Panc1 (cell line): ENCODE data around the gene LRRC34. TPM values are rescaled to one million over a fixed set of nuclear protein-coding genes. Genes with fewer than 3 reads are reported as not detected.

Experiments used
- ATAC-seq: fragments of 200-7000 bp; cut with Tn5 transposase; 2 replicates; pipeline ENCODE4 v1.9.1; 2020; ENCODE audit warnings: mild to moderate bottlenecking, moderate library complexity
- BruUV-seq: library from RNA; stranded (reverse); fragments of 400-500 nt; replicated peaks from 2 replicates; lab custom pipeline; 2021; lab: Mats Ljungman, UMichigan
- CTCF ChIA-PET: fragments of 300-600 bp; sonication (Branson Sonifier 250); formaldehyde crosslinking; loops from one replicate; lab custom pipeline; 2022; ENCODE audit warnings: antibody characterized with exemption; lab: Charles Lee
- POLR2A ChIA-PET: fragments of 300-600 bp; sonication (Branson Sonifier 250); formaldehyde crosslinking; loops from one replicate; lab custom pipeline; 2022; ENCODE audit warnings: antibody characterized with exemption; lab: Charles Lee
- DNase-seq: peaks from one replicate; pipeline ENCODE4 v3.0.0-alpha.2; 2010; ENCODE audit warnings: low read depth, low spot score
- H3K27ac ChIP-seq: 2 replicates; pipeline ENCODE4 v1.5.1; 2011; ENCODE audit warnings: mild to moderate bottlenecking, low read length, inconsistent platforms
- H3K27me3 ChIP-seq: fragments of 200-500 bp; sonication (Bioruptor generic); 2 replicates; pipeline ENCODE4 v1.6.0; 2014; ENCODE audit warnings: low read length, inconsistent platforms; ENCODE audit not compliant: control insufficient read depth, insufficient read depth
- H3K36me3 ChIP-seq: fragments of 200-500 bp; sonication (Bioruptor generic); 2 replicates; pipeline ENCODE4 v1.5.1; 2014; ENCODE audit warnings: inconsistent platforms, mild to moderate bottlenecking, low read length, moderate library complexity; ENCODE audit not compliant: control insufficient read depth, insufficient read depth
- H3K4me1 ChIP-seq: 2 replicates; pipeline ENCODE4 v1.5.1; 2011; ENCODE audit warnings: inconsistent platforms, mild to moderate bottlenecking, low read length, moderate library complexity; ENCODE audit not compliant: control insufficient read depth, insufficient read depth
- H3K4me3 ChIP-seq, 2 experiments: 2 replicates each; pipeline ENCODE4 v1.5.1; 2011 to 2012; ENCODE audit warnings: low read depth in 2 of 2, low read length in 2 of 2, mild to moderate bottlenecking in 2 of 2, inconsistent platforms in 1 of 2, moderate library complexity in 1 of 2
- H3K9me3 ChIP-seq: fragments of 200-500 bp; sonication (Bioruptor generic); 2 replicates; pipeline ENCODE4 v1.5.1; 2014; ENCODE audit warnings: low read depth, mild to moderate bottlenecking, inconsistent platforms, low read length, moderate library complexity; ENCODE audit not compliant: control insufficient read depth, insufficient read depth
- POLR2AphosphoS5 ChIP-seq: IDR thresholded peaks from 2 replicates; pipeline ENCODE4 v1.6.1; 2012; ENCODE audit warnings: mild to moderate bottlenecking, low read depth, low read length, moderate library complexity
- SIN3A ChIP-seq: IDR thresholded peaks from 2 replicates; pipeline ENCODE4 v1.6.1; 2012; ENCODE audit warnings: low read depth, mild to moderate bottlenecking, low read length, moderate library complexity, borderline replicate concordance; ENCODE audit not compliant: insufficient read depth
- TCF7L2 ChIP-seq: IDR thresholded peaks from 2 replicates; pipeline ENCODE4 v1.6.1; 2011; ENCODE audit warnings: mild to moderate bottlenecking, low read depth, low read length, inconsistent platforms
- in situ Hi-C: cut with HindIII; loops from 2 replicates; pipeline ENCODE4 v1.10.0; 2016; ENCODE audit warnings: low sequenced_read_pairs, low pct_unique_long_range_greater_than_20kb
- intact Hi-C: fragments of 100-400 bp; cut with micrococcal nuclease; formaldehyde crosslinking; loops from one replicate; pipeline ENCODE4 v1.10.0; 2022; ENCODE audit not compliant: unreplicated experiment
- total RNA-seq: library from RNA; stranded (reverse); gene quantifications from one replicate; pipeline ENCODE4 v1.2.1, GENCODE V29; 2021; ENCODE audit not compliant: unreplicated experiment
- TF ChIP-seq, protein P1 (sequence below), 2 experiments: IDR thresholded peaks; 2 replicates each; pipeline ENCODE4 v1.6.1; 2011 to 2012; ENCODE audit warnings: low read depth in 2 of 2, control low read depth in 1 of 2, low read length in 1 of 2, mild to moderate bottlenecking in 1 of 2, moderate library complexity in 1 of 2; ENCODE audit not compliant: insufficient read depth in 1 of 2
- TF ChIP-seq, protein P2 (sequence below): fragments of 450-650 bp; IDR thresholded peaks from 2 replicates; pipeline ENCODE4 v1.5.1; 2017; ENCODE audit warnings: mild to moderate bottlenecking

Gene LRRC34
- total RNA-seq, 1 experiment from 2014 or later = 1.2 TPM

DNA sequence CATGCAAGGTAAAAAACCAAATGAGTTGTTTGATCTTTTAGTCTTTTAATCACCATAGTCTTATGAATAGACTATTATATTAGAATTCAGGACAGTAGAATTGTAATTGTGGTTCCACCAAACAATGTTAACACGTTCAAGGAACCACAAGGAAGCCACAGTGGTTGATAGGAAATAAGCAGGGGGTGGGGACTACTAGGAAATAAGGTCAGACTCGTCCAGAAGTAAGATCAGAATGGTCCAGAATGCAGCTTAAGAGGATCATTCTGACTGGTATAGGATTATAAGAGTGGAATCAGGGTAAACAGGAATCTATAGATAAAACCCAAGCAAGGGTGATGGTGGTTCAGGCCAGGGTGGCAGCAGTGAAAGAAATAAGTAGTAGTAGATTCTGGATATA lies 32.0 kb downstream of the LRRC34 start:
- no peak overlapping the region for H3K4me3 ChIP-seq
- ChIA-PET POLR2A (no interaction called here), CTCF (no interaction called here)
- no peaks in the 10 kb centered on the region; the same call in 1 of the 2 replicates for H3K4me1 ChIP-seq
- BruUV-seq = no TSS peak
- intact Hi-C loops = no loop called here
- TF ChIP-seq, protein P1, sequence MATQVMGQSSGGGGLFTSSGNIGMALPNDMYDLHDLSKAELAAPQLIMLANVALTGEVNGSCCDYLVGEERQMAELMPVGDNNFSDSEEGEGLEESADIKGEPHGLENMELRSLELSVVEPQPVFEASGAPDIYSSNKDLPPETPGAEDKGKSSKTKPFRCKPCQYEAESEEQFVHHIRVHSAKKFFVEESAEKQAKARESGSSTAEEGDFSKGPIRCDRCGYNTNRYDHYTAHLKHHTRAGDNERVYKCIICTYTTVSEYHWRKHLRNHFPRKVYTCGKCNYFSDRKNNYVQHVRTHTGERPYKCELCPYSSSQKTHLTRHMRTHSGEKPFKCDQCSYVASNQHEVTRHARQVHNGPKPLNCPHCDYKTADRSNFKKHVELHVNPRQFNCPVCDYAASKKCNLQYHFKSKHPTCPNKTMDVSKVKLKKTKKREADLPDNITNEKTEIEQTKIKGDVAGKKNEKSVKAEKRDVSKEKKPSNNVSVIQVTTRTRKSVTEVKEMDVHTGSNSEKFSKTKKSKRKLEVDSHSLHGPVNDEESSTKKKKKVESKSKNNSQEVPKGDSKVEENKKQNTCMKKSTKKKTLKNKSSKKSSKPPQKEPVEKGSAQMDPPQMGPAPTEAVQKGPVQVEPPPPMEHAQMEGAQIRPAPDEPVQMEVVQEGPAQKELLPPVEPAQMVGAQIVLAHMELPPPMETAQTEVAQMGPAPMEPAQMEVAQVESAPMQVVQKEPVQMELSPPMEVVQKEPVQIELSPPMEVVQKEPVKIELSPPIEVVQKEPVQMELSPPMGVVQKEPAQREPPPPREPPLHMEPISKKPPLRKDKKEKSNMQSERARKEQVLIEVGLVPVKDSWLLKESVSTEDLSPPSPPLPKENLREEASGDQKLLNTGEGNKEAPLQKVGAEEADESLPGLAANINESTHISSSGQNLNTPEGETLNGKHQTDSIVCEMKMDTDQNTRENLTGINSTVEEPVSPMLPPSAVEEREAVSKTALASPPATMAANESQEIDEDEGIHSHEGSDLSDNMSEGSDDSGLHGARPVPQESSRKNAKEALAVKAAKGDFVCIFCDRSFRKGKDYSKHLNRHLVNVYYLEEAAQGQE (IDR thresholded peaks at IDR 0.05; ENCODE audit: insufficient read depth in 1 of 2, low read depth in 2 of 2, low read length in 1 of 2) = no peak
- H3K27me3 ChIP-seq = no peaks in the 10 kb centered on the region
- in situ Hi-C loops = no loop called here
- no peaks in the 10 kb centered on the region for H3K9me3 ChIP-seq
- no peak overlapping the region for H3K27ac ChIP-seq
- peaks cover 71% of the 10 kb centered on the region for H3K36me3 ChIP-seq
- ATAC-seq = no peak
- no peak for DNase-seq

DNA sequence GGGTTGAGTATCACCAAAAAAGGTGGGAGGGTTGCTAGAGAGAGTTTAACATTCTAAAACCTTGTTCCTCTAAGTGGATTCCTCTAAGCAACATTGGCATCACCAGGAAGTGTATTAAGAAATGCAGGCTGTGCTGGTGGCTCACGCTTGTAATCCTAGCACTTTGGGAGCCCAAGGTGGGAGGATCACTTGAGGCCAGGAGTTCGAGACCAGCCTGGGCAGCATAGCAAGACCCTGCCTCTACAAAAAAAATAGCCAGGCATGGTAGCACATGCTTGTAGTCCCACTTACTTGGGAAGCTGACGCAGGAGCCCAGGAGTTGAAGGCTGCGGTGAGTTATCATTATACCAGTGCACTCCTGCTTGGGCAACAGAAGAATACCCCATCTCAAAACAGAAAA lies 34.9 kb downstream of the LRRC34 start:
- no peak overlapping the region for H3K4me3 ChIP-seq
- peaks cover 9% of the 10 kb centered on the region for H3K4me1 ChIP-seq
- ChIA-PET CTCF (no interaction called here), POLR2A (no interaction called here)
- no peaks in the 10 kb centered on the region for H3K9me3 ChIP-seq
- intact Hi-C loops = no loop called here
- H3K27ac ChIP-seq = no peak overlapping the region
- H3K36me3 ChIP-seq = peaks cover 54% of the 10 kb centered on the region
- ATAC-seq (no peak), DNase-seq (no peak)
- BruUV-seq = no TSS peak
- in situ Hi-C loops = no loop called here
- TF ChIP-seq POLR2AphosphoS5 (no peak), SIN3A (no peak)
- TF ChIP-seq, protein P1 (IDR thresholded peaks at IDR 0.05; ENCODE audit: insufficient read depth in 1 of 2, low read depth in 2 of 2, low read length in 1 of 2) = no peak
- H3K27me3 ChIP-seq = no peaks in the 10 kb centered on the region

DNA sequence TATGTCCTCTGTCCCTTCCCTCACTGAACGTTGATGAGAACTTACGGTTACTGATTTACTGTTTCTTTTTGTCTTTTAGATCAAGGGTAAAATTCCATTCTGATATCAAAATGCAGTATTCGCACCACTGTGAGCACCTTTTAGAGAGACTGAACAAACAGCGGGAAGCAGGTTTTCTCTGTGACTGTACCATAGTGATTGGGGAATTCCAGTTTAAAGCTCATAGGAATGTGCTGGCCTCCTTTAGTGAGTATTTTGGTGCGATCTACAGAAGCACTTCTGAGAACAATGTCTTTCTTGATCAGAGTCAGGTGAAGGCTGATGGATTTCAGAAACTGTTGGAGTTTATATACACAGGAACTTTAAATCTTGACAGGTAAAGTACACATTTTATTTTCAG lies 38.5 kb downstream of the LRRC34 start:
- BruUV-seq = TSS peak; percentile 58
- H3K27me3 ChIP-seq = no peaks in the 10 kb centered on the region
- intact Hi-C loops = no loop called here

More for the DNA sequence above, 38.5 kb downstream of the LRRC34 start:
- Histone ChIP-seq H3K27ac (peak overlapping the region; percentile 97), H3K9me3 (no peaks in the 10 kb centered on the region), H3K4me1 (peaks cover 9% of the 10 kb centered on the region), H3K36me3 (peaks cover 29% of the 10 kb centered on the region), H3K4me3 (peak overlapping the region; percentile 90 to 98)
- TF ChIP-seq SIN3A = no peak
- TF ChIP-seq TCF7L2 = no peak
- TF ChIP-seq, protein P1 (IDR thresholded peaks at IDR 0.05; ENCODE audit: insufficient read depth in 1 of 2, low read depth in 2 of 2, low read length in 1 of 2) = no peak
- TF ChIP-seq, protein P2, sequence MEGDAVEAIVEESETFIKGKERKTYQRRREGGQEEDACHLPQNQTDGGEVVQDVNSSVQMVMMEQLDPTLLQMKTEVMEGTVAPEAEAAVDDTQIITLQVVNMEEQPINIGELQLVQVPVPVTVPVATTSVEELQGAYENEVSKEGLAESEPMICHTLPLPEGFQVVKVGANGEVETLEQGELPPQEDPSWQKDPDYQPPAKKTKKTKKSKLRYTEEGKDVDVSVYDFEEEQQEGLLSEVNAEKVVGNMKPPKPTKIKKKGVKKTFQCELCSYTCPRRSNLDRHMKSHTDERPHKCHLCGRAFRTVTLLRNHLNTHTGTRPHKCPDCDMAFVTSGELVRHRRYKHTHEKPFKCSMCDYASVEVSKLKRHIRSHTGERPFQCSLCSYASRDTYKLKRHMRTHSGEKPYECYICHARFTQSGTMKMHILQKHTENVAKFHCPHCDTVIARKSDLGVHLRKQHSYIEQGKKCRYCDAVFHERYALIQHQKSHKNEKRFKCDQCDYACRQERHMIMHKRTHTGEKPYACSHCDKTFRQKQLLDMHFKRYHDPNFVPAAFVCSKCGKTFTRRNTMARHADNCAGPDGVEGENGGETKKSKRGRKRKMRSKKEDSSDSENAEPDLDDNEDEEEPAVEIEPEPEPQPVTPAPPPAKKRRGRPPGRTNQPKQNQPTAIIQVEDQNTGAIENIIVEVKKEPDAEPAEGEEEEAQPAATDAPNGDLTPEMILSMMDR = no peak
- no peak for TF ChIP-seq POLR2AphosphoS5
- DNase-seq (no peak), ATAC-seq (no peak)
- POLR2A ChIA-PET = no interaction called here
- in situ Hi-C loops = no loop called here
- CTCF ChIA-PET = no interaction called here
